Natural killer cell (primary cell): ENCODE measurements around the gene PRR12. TPM values are rescaled to one million over a fixed set of nuclear protein-coding genes. Genes with fewer than 3 reads are reported as not detected.

Experiments used
- ATAC-seq, 3 donors: fragments of 150-1000 bp in 2 of 3; fragments of 200-7000 bp in 1 of 3; cut with Tn5 transposase; 1 replicate in 1 of 3; 2 replicates in 2 of 3; pipeline ENCODE4 v1.10.0; 2021; ENCODE audit warnings: mild to moderate bottlenecking in 2 of 3, moderate library complexity in 2 of 3
- DNase-seq, 2 donors: peaks; one replicate each; pipeline versions ENCODE4 v3.0.0 to v3.0.0-alpha.2; 2013 to 2021; ENCODE audit warnings: mixed read lengths in 1 of 2
- H3K27ac ChIP-seq: one replicate; pipeline ENCODE4 v1.5.1; 2013; ENCODE audit warnings: mild to moderate bottlenecking, low read length
- H3K27me3 ChIP-seq: one replicate; pipeline ENCODE4 v1.6.1; 2013; ENCODE audit warnings: low read length; ENCODE audit not compliant: control insufficient read depth, insufficient read depth
- H3K36me3 ChIP-seq: one replicate; pipeline ENCODE4 v1.6.1; 2013; ENCODE audit warnings: low read length; ENCODE audit not compliant: control insufficient read depth, insufficient read depth
- H3K4me1 ChIP-seq: one replicate; pipeline ENCODE4 v1.6.1; 2013; ENCODE audit warnings: low read length; ENCODE audit not compliant: control insufficient read depth, insufficient read depth
- H3K4me3 ChIP-seq: one replicate; pipeline ENCODE4 v1.5.1; 2013; ENCODE audit warnings: low read length
- H3K9me3 ChIP-seq: one replicate; pipeline ENCODE4 v1.6.1; 2013; ENCODE audit warnings: low read length; ENCODE audit not compliant: control insufficient read depth, insufficient read depth
- H3K27ac Mint-ChIP-seq, 2 donors: one replicate each; pipeline ENCODE4 v1.8.0; 2022; ENCODE audit warnings: mild to moderate bottlenecking in 2 of 2, mixed read lengths in 2 of 2, moderate library complexity in 1 of 2
- H3K27me3 Mint-ChIP-seq, 2 donors: one replicate each; pipeline ENCODE4 v1.8.0; 2022; ENCODE audit warnings: low read depth in 2 of 2, mixed read lengths in 2 of 2
- H3K36me3 Mint-ChIP-seq: one replicate; pipeline ENCODE4 v1.8.0; 2022; ENCODE audit warnings: mixed read lengths
- H3K4me1 Mint-ChIP-seq, 2 donors: one replicate each; pipeline ENCODE4 v1.8.0; 2022; ENCODE audit warnings: mixed read lengths in 2 of 2
- H3K4me3 Mint-ChIP-seq: one replicate; pipeline ENCODE4 v1.8.0; 2022; ENCODE audit warnings: mild to moderate bottlenecking, moderate library complexity, mixed read lengths
- H3K9me3 Mint-ChIP-seq, 2 donors: one replicate each; pipeline ENCODE4 v1.8.0; 2022; ENCODE audit warnings: mixed read lengths in 2 of 2
- WGBS: methylation state at CpG from one replicate; pipeline ENCODE4 v1.1.7; 2013; ENCODE audit warnings: missing lambda C conversion rate; ENCODE audit not compliant: insufficient coverage; 5-methylcytosine and 5-hydroxymethylcytosine counted together
- intact Hi-C: fragments of 100-400 bp; cut with micrococcal nuclease; formaldehyde crosslinking; loops from one replicate; pipeline ENCODE4 v1.14.2; 2022
- total RNA-seq, 4 donors: library from RNA; stranded (reverse); fragments of 120-200 nt in 1 of 4; gene quantifications; one replicate each; pipeline versions ENCODE4 v1.2.3 to v1.2.4, GENCODE V29; 2013 to 2022
- TF ChIP-seq, protein P1 (sequence below): fragments of 200-600 bp; IDR thresholded peaks from one replicate; pipeline ENCODE4 v1.8.0; 2022; ENCODE audit warnings: antibody characterized with exemption

PRR12 gene
- total RNA-seq, 3 donors from 2014 or later (not counting 1 experiment from before 2014, with no cell fraction given), result 51.1 to 62.1 (median 56.0) TPM

DNA sequence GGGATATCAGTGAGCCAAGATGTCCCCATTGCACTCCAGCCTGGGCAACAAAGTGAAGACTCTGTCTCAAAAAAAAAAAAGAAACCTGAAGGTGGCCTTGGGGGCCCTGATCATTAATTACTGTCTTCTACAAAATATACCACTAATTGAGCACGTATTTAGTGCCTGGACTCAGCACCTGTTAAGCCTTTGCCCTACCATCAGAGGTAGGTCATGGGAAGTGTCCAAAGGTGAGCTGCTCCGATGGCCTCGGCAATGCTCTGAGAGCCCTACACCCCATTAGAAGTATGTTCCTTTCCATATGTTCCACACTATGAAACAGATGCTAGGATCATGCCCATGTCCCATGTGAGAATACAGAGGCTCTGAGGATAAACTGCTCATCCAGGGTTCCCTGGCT, 31.5 kb upstream of the PRR12 start:
- Mint-ChIP-seq H3K36me3 (no peaks in the 10 kb centered on the region), H3K27me3 (no peaks in the 10 kb centered on the region), H3K9me3 (no peaks in the 10 kb centered on the region), H3K4me3 (no peak overlapping the region), H3K4me1 (peaks cover 27 to 49% of the 10 kb centered on the region in 2 donors), H3K27ac (peak overlapping the region; percentile 72 to 89)
- intact Hi-C loops, result no loop called here
- Histone ChIP-seq H3K36me3 (peaks cover 40% of the 10 kb centered on the region), H3K27ac (no peak overlapping the region), H3K4me3 (no peak overlapping the region), H3K27me3 (no peaks in the 10 kb centered on the region), H3K9me3 (no peaks in the 10 kb centered on the region), H3K4me1 (peaks cover 87% of the 10 kb centered on the region)
- TF ChIP-seq, protein P1, sequence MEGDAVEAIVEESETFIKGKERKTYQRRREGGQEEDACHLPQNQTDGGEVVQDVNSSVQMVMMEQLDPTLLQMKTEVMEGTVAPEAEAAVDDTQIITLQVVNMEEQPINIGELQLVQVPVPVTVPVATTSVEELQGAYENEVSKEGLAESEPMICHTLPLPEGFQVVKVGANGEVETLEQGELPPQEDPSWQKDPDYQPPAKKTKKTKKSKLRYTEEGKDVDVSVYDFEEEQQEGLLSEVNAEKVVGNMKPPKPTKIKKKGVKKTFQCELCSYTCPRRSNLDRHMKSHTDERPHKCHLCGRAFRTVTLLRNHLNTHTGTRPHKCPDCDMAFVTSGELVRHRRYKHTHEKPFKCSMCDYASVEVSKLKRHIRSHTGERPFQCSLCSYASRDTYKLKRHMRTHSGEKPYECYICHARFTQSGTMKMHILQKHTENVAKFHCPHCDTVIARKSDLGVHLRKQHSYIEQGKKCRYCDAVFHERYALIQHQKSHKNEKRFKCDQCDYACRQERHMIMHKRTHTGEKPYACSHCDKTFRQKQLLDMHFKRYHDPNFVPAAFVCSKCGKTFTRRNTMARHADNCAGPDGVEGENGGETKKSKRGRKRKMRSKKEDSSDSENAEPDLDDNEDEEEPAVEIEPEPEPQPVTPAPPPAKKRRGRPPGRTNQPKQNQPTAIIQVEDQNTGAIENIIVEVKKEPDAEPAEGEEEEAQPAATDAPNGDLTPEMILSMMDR, result no peak
- WGBS, result 85% methylated on average over 3 of the region's 3 CpGs
- no peak for DNase-seq
- ATAC-seq, result no peak

DNA sequence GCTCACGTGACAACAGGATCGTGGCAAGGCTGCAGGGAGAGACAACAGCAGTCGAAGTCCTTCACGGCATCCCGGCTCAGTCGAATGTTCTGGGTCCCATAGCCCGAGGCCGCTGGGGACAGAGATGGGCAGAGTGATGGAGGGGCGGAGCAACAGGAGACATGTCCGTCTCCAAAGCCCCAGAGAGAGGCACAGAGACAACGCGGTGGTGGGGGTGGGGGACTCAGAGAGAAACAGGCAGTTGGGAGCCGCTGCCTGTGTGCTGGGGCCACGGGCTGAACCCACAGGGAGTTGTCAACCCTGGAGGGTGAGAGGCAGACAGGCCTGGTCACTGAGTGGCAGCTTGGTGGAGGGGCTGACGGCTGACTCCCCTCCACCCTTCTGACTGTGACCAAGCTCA, 31.1 kb upstream of the PRR12 start:
- H3K4me3 ChIP-seq, result peak overlapping the region; percentile 4
- H3K9me3 ChIP-seq, result no peaks in the 10 kb centered on the region
- 69% methylated on average over 15 of the region's 15 CpGs for WGBS
- Mint-ChIP-seq H3K27ac (peak overlapping the region; percentile 72 to 89), H3K9me3 (no peaks in the 10 kb centered on the region), H3K27me3 (no peaks in the 10 kb centered on the region), H3K4me1 (peaks cover 27 to 49% of the 10 kb centered on the region in 2 donors), H3K4me3 (peak overlapping the region; percentile 52), H3K36me3 (no peaks in the 10 kb centered on the region)
- H3K27me3 ChIP-seq, result no peaks in the 10 kb centered on the region
- H3K4me1 ChIP-seq, result peaks cover 87% of the 10 kb centered on the region
- peak overlapping the region; percentile 35 for H3K27ac ChIP-seq
- H3K36me3 ChIP-seq, result peaks cover 40% of the 10 kb centered on the region
- DNase-seq (peak in 1 of 2 donors; percentile 46), ATAC-seq (no peak)
- intact Hi-C loops, result no loop called here
- TF ChIP-seq, protein P1, result no peak

DNA sequence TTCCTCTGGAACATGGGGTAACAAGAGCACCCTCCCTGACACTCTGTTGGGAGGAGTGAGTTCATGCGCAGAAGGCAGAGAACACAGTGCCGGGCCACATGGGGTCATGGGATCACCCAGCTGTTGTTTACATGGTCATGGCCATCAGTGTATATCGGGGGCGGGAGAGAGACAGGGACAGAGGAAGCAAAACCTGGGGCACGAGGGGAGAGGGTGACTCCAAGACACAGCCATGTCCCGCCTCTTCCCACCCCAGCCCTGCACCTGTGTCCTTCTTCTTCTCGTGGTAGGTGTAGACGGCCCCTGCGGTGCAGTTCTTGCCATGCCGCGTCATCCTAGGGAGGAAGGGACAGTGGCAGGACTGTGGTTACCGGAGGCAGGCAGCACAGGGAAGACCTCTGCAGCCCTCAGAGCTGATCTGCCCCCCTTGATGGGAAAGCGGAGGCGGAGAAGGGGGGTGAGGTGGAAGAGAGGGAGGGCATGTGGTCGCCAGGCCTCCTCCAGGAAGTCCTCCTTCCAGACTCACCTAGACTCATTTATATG, 30.6 kb upstream of the PRR12 start:
- intact Hi-C loops, result no loop called here
- Histone ChIP-seq H3K27me3 (no peaks in the 10 kb centered on the region), H3K4me1 (peaks cover 87% of the 10 kb centered on the region), H3K36me3 (peaks cover 40% of the 10 kb centered on the region), H3K9me3 (no peaks in the 10 kb centered on the region), H3K4me3 (peak overlapping the region; percentile 4), H3K27ac (peak overlapping the region; percentile 35)
- no peaks in the 10 kb centered on the region for H3K36me3 Mint-ChIP-seq
- TF ChIP-seq, protein P1, result no peak
- WGBS, result 42% methylated on average over 9 of the region's 15 CpGs
- H3K4me1 Mint-ChIP-seq, result peaks cover 29 to 49% of the 10 kb centered on the region in 2 donors
- H3K27ac Mint-ChIP-seq, result peak overlapping the region; percentile 72 to 89
- H3K4me3 Mint-ChIP-seq, result peak overlapping the region; percentile 52
- DNase-seq (peak in 1 of 2 donors; percentile 68), ATAC-seq (peak in 2 of 3 donors; percentile 43 to 60)
- no peaks in the 10 kb centered on the region for H3K27me3 Mint-ChIP-seq
- no peaks in the 10 kb centered on the region for H3K9me3 Mint-ChIP-seq

DNA sequence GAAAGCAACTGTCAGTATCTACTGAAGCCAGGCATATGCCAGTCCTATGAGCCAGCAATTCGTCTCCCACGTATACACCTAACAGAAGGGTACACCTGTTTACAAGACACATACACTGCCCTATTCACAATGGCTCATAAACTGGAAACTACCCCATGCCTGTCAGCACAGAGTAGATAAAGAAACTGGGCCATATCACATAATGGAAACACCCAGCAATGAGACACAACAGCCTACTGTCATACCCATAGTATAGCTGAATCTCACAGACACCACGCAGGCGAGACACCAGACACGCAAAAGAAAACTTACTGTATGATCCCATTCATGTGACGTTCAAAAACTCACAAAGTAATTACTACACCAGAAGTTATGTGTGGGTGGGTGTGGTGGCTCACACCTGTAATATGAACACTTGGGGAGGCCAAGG, 26.4 kb upstream of the PRR12 start:
- DNase-seq (peak in 1 of 2 donors; percentile 68), ATAC-seq (peak in 2 of 3 donors; percentile 24 to 77)
- intact Hi-C loops, result no loop called here
- no peaks in the 10 kb centered on the region for H3K9me3 ChIP-seq
- H3K4me3 ChIP-seq, result no peak overlapping the region
- 94% methylated on average over 5 of the region's 6 CpGs for WGBS
- H3K4me3 Mint-ChIP-seq, result peak overlapping the region; percentile 6
- peak overlapping the region; percentile 89 to 91 for H3K27ac Mint-ChIP-seq
- H3K27ac ChIP-seq, result no peak overlapping the region
- no peaks in the 10 kb centered on the region for H3K36me3 Mint-ChIP-seq
- H3K36me3 ChIP-seq, result peaks cover 4% of the 10 kb centered on the region
- H3K4me1 Mint-ChIP-seq, result peaks cover 45 to 71% of the 10 kb centered on the region in 2 donors
- no peaks in the 10 kb centered on the region for H3K27me3 Mint-ChIP-seq
- peaks cover 99% of the 10 kb centered on the region for H3K4me1 ChIP-seq
- H3K27me3 ChIP-seq, result no peaks in the 10 kb centered on the region
- no peaks in the 10 kb centered on the region for H3K9me3 Mint-ChIP-seq
- TF ChIP-seq, protein P1, result no peak
